Erythroblast (primary cell): ENCODE measurements around the gene SLC25A34.
"Not testable (repeated sequence)": the region's sequence is repeated elsewhere in the genome, so short reads cannot be mapped to it uniquely, and the experiment has no call there.

Experiments used
- GATA1 ChIP-seq: IDR thresholded peaks from 2 replicates; pipeline ENCODE4 v1.6.1; 2011; ENCODE audit warnings: low read depth, mild to moderate bottlenecking, control low read depth, low read length, moderate library complexity
- POLR2A ChIP-seq: IDR thresholded peaks from 2 replicates; pipeline ENCODE4 v1.6.1; 2011; ENCODE audit warnings: mild to moderate bottlenecking, low read length

- not testable (repeated sequence) for TF ChIP-seq POLR2A, GATA1
Observed at GRCh38 chr1:15699321-15699720, 36.7 kb upstream of the SLC25A34 start.
